GM19238 (cell line): Measurements from ENCODE around the gene TTLL10.
A peak's percentile ranks its signal among the peaks of the same experiment; 100 is the strongest.
"Not testable (repeated sequence)": the region's sequence is repeated elsewhere in the genome, so short reads cannot be mapped to it uniquely, and the experiment has no call there.

Experiments
- DNase-seq: peaks from one replicate; pipeline ENCODE4 v3.0.0; 2011; ENCODE audit warnings: low spot score; ENCODE audit not compliant: insufficient read length

The TTLL10 gene

DNA sequence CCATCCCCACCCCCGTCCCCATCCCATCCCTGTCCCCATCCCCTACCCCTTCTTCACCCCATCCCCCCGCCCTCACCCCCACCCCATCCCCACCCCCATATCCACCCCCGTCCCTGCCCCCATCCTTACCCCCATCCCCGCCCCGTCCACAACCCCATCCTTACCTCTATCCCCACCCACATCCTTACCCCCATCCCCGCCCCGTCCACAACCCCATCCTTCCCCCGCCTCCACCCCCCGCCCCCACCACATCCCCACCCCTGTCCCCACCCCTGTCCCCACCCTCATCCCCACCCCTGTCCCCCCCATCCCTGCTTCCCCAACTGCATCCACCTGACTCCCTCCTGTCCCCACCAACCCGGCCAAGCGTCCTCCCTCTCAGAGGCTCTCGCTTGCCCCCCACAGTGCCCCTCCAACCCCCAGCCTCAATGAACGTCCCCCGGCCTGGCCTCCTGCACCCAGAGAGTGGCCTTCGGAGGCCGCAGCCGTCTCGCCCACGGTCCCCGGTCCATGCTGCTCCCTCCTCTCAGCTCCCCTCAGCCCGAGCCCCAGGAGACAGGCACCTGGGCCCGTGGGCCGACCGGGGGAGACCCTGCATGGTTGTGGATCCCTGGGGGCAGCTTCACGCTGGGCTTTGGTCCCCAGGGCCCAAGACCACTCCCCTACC, 32.3 kb upstream of the TTLL10 start:
- DNase-seq = no peak

DNA sequence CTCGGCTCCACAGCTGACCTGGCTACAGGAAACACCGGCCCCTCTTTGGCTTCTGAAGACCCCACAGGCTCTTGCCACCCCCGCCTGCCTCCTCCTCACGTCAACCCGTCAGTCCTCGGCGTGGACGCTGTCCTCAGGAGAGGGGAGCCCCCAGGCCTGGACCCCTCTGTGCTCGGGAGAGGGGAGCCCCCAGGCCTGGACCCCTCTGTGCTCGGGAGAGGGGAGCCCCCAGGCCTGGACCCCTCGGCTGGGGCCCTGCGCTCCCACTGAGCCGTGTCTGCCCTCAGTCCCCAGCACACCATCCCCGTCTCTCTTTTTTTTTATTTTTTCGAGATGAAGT, 31.8 kb upstream of the TTLL10 start:
- DNase-seq = no peak

DNA sequence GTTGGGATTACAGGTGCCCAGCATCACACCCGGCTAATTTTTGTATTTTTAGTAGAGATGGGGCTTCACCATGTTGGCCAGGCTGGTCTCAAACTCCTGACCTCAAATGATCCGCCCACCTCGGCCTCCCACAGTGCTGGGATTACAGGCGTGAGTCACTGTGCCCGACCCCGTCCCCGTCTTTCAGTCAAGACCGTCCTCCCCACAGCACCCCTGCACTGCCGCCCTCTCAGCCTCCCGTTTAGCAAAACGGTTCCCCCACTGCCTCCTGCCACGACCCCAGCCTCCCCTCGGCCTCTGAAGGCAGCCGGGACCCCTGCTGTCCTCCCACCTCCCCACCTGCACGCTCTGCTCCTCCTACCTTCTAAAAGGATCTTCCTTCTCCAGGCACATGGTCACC, 31.3 kb upstream of the TTLL10 start:
- DNase-seq = not testable (repeated sequence)

DNA sequence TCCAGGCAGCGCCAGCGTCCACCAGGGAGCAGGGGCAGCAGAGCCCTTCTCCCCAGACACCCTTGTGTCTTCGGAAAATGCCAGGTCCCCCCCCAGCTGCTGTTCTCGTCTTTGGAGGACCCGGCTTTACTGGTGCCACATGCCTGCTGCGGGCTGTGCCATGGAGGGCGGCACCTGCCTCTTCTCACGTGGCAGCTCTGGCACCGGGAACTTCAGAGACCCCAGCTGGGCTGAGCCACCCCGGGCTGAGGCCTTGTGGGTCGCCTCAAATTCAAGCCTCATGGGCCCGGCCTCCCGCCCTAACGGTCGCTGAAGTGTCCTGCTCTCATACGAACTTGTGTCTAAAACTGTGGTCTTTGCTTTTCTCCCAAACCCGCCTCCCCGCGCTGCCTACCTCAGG, 30.8 kb upstream of the TTLL10 start:
- no peak for DNase-seq

DNA sequence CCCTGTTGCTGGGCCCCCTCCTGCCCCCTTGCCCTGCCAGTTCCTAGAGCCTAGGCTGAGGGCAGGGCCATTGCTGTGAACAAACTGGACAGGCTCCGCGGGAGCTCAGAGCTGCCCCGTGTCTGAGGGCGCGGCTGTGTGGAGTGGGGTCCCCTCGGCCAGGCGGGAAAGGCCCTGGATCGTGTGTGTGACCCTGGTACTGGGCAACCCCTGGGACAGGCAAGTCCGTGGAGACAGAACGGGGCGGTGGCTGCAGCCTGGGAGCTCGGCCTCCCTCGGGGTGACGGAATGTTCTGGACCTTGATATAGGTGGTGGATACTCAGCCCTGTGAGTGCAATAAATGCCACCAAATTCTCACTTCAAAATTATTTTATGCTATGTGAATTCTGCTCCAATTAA, 30.0 kb upstream of the TTLL10 start:
- DNase-seq = no peak

DNA sequence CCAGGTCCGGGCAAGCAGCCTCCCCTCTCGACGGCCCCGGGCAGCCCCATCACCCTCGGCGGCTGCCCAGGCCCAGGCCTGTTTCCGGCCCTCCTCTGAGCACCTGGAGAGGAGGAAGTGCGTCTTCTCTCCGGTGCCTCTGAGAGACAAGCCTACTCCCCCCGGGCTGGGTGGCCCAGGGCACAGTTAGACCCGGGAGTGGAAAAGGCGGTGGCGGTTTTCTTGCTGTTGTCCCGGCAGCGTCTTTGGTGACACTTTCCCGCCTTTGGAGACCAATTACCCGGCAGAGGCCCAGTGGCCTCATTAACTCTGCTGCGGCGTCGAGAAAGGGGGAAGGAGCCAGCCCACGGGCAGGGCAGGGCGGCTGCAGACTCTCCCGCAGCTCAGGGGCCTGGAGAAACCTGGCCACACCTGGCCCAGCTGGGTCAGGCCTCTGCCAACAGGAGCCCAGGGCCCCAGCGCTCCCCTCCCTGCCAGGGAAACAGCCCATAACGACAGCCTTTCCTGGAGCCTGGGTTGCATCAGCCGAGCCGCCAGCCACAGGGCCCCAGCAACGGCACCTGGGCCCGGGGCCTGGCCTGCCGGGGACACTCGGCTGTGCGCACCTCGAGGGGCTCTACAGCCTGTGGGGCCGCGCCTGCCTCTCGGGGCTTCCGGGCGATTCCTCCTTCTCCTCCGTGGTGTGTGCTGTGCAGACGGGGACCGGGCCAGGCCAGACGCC, 29.4 kb upstream of the TTLL10 start:
- peak; percentile 80 for DNase-seq

DNA sequence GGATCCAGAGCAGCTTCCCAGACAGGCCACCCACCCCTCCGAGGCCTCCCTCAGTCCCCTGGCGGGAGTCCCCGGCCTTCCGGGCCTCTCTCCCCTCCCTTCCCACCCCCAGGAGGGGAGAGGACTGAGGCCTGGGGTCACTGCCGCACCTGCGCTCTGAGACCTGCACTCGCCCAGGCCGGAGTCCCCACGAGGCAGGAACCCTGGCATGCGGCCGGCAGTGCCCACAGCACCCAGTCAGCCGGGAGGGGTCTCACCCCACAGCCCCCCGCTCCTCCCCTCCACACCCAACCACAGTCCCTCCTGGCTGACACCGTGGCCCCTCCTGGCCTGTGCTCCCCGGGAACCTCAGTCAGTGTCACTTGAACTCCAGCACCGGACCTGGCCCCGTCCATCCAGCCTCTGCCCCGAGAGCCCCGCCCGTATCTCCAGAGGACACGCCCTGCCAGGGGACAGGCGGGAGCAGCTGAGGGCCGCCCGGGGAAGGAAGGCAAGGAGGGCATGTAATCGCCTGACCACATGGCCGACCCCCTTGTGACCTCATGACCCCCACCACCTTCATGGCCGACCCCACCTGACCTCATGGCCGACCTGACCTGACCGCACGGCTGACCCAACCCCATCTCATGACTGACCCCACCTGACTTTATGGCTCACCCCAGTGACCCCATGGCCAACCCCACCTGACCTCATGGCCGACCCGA, 28.7 kb upstream of the TTLL10 start:
- no peak for DNase-seq

DNA sequence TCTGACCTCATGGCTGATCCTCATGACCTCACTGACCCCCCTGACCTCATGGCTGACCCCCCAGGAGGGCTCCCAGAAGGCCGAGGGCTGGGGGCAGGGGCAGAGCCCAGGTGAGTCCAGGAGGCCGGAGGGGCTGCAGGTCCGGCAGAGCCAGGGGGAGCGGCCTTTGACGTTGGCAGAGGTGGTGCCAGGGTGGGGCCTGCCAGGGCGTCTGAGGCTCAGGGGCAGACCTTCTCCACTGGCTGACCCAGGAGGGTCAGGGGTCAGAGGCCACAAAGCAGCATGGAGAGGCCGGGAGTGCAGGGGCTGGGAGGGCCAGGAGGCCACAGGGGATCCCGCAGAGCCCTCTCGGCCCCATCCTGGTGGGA, 28.1 kb upstream of the TTLL10 start:
- DNase-seq = no peak

DNA sequence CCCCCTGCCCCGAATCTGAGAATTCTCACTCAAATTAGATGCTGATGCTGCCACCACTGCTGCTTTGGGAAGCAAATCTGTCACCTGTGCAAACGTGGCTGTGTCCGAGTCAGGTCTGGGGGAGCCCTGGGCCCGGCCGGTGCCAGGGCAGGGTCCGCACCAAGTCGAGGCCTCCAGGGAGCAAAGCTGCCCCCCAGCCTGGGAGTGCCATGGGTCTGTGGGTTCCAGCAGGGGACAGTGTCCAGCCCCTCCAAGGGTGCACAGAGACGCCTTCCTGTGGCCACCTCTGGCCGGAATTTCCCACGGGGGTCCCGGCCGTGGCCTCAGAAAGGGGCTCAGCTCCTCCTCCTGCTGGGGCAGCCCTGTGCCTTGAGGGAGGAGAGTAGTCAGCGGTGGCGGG, 27.7 kb upstream of the TTLL10 start:
- DNase-seq = no peak

DNA sequence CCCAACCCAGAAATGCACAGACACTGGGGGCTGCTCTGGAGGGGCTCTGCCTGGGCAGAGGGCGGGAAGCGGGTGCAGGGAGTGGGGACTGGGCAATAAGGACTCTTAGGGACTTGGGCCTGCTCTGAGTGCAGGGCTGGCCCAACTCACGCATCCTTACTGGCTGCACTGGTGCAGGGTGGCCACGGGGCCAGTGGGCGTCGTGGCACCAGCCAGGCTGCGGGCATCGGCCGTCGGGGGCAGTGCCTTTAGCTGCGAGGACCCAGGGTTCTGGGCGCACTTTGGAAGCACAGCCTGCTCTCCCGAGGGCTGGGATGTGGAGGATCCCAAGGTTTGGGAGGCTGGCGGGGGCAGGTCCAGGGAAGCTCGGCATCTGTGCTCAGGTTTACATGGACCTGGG, 27.1 kb upstream of the TTLL10 start:
- no peak for DNase-seq

DNA sequence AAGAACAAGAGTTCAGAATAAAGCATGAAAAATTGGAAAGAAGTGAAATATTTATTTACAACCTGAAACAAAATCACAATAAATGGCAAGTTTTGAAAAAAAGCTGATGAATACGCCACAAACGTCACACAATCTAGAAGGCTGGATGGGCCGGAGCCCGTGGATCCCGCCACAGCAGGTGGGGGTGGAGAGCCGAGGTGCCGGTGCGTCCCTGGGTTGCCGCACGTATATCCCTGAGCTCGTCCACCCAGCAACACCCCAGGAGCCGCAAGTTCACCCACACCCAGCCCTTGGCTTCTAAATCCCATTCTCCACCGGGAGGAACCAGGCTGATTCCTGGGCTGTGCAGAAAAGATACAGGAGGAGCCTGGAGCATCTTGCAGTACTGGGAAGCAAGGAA, 25.6 kb upstream of the TTLL10 start:
- DNase-seq = no peak

DNA sequence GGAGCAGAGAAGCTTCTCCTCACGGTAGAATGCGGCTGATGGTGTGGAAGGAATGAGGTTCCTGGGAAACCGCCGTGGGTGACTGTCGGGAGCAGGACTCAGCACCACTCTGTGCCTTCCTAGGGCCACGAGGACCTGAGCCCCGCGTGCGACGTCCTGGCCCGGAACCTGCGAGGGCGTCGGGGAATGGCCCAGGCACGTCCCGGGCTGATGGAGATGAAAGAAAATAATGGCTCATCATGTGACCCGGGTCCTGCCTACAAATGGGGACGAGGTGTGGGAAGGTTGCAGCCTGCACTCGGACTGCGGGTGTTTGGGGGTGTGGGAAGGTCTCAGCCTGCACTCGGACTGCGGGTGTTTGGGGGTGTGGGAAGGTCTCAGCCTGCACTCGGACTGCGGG, 25.1 kb upstream of the TTLL10 start:
- DNase-seq = no peak

DNA sequence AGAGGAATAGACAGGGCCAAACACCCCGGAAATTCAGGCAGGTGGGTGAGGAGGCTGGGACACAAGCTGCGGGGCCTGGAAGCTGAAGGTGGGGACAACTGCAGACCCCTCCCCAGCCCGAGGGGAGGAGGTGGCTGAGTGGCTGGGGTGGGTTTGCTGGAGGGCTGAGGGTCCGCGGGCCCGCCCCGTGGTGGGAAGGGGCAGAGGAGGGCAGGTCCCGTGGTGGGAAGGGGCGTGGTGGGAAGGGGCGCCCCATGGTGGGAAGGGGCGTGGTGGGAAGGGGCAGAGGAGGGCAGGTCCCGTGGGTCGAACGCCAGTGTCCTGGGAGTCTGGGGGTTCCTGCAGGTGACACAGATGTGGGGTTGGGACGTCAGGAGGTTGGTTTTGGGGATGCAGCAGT, 24.3 kb upstream of the TTLL10 start:
- no peak for DNase-seq

DNA sequence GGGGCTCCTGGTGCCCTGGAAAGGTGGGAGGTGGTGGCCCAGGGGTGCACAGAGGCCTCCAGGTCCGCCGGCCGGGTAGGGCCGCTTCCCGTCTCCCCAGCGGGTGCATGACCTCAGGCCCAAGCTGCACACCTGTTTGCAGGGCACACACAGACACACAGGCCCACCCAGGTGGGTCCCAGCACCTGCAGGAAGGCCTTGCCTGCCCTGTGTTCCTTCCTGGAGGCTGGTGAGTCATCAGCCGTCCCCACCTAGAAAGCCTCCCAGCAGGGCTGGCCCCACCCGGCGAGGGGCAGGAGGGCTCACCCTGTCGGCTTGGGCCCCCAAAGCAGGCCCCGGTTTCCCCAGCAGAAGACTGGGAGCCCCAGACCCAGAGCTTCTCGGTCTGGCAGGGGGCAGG, 23.6 kb upstream of the TTLL10 start:
- DNase-seq = no peak

DNA sequence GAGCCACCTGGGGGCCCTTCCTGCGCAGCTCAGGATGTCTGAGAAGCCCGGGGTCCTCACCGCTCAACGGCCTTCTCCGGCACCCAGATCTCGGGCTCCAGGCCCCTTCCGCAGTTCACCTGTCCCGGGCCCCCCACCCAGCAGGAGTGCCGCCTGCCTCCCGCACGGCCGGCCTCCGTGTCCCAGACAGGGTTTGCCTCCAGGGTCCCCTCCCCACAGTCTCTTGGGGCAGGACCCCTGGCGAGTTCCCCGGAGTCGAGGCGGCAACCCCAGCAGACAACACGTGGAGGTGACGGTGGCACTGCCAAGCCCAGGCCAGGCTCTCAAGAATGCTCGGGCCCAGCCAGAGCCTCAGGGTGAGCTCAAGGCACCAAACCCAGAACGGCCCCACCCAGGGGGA, 22.4 kb upstream of the TTLL10 start:
- no peak for DNase-seq

DNA sequence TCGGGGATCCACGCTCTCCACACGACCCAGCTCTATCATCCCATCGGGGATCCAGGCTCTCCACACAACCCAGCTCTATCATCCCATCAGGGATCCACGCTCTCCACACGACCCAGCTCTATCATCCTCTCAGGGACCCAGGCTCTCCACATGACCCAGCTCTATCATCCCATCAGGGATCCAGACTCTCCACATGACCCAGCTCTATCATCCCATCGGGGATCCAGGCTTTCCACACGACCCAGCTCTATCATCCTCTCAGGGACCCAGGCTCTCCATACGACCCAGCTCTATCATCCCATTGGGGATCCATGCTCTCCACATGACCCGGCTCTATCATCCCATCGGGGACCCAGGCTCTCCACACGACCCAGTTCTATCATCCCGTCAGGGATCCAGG, 21.2 kb upstream of the TTLL10 start:
- DNase-seq = not testable (repeated sequence)

DNA sequence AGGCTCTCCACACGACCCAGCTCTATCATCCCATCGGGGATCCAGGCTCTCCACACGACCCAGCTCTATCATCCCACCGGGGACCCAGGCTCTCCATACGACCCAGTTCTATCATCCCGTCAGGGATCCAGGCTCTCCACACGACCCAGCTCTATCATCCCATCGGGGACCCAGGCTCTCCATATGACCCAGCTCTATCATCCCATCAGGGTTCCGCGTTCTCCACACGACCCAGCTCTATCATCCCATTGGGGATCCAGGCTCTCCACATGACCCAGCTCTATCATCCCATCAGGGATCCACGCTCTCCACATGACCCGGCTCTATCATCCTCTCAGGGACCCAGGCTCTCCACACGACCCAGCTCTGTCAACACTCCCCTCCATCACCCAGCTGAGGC, 20.5 kb upstream of the TTLL10 start:
- DNase-seq = not testable (repeated sequence)

DNA sequence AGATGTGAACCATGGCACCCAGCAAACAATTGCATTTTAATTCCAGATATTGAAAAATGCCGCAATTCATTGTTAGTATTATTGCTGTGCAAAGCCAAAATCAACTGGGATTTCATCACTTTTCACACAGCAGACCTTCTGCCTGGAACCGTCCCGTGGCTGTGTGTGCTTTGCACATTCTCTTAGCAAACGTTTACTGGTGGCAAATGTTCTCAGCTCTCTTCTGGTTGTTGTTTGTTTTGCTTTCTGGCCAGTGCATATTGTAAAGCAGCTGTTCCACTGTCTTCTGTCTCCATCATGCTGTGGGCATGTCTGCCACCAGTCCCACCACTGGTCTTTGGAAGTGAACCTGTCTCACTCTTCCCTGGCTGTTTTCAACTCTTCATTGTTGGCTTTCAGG, 19.8 kb upstream of the TTLL10 start:
- no peak for DNase-seq

DNA sequence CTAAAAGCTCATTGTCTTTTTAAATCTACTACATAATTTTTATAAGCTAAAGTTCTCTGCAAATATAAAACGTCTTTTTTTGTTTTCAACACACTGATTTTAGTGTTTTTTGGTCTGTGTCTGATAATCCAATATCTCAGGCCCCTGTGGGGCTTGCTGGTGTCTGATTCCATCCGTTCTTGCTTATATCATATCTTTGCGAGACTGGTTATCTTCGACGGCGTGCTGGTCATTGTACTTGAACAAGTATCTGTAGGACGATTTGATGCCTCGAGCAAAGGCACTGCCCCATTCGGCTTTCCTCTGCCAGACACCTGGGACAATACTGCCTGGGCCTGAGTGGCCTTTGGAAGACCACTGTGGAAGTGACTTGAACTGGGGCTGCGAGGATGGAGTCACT, 18.4 kb upstream of the TTLL10 start:
- no peak for DNase-seq

DNA sequence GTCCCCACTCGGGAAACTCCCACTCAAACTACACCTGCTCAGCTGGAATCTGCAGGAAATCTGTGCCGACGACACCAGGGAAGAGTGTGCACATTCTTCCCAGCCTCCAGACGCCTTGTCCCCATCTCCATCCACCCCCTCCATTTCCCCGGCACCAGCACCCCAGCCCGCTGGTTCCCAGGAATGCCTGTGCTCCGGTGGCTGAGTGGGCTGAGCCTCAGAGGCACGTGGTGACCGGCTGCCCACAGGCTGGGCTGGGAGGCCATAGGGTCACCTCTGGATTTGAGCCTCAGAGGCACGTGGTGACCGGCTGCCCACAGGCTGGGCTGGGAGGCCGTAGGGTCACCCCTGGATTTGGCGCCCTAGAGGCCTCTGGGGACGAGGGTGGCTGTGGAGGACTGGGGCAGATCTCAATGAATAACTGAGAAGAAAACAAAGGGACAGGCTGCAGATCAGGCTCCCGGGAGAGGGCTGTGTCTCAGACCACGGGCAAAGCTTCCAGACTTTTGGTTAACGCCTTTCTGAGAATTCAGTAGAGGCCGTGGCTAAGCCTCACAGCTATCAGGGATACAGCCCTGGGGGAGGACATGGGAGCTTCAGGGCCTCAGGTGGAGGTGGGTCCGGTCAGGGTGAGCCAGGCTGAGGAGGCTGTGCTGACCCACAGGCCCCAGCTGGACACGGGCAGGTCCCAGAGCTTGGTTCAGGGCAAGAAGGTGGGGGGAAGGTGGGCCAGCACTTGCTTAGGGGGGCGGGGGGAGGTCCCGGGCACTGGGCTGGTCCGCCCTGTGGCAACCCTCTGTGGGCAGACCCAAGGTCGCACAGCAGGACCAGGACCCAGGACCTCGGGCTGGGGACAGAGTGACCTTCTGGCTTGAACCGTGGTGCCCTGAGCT, 17.3 kb upstream of the TTLL10 start:
- no peak for DNase-seq

DNA sequence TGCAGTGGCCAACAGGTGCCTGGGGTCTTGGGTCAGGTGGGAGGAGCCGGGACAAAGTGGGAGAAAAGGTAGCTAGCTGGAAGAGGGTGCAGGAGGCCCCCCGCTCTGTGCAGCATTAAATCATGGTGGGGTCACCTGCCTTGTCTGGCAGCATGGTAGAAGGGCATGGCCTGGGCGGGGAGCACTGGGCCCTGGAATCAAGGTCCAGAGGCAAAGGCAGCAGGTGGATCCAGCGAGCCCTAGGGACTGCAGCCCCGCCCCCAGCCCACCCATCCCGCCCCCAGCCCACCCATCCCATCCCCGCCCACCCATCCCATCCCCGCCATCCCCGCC, 16.7 kb upstream of the TTLL10 start:
- no peak for DNase-seq

DNA sequence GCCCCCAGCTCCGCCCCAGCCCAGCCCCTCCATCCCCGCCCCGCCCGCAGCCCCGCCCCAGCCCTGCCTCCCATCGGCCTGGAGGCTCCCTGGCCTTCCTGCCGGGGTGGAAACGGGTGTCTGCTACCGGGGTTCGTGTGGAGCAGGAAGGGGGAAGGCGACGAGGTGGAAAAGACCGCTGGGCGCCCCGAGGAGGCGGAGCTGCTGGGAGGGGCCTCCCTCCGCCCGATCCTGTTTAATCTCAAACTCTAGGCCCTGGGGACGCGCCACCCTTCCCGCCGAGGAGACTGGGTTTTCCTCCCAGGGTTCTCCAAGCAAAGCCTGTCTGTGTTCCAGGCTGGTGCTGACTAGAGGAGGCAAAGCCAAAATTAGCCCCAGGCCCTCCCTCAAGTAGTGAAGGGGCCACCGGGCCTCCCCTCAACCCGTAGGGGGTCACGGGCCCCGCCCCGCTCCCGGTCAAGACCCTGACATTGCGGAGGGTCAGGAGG, 16.2 kb upstream of the TTLL10 start:
- DNase-seq = peak; percentile 96
